Erythroblast (primary cell): Measurements from ENCODE around the gene ETV7.
"Not testable (repeated sequence)": the region's sequence is repeated elsewhere in the genome, so short reads cannot be mapped to it uniquely, and the experiment has no call there.

Source experiments
- DNase-seq, 2 experiments: peaks; one replicate each; lab custom pipeline; 2025; lab: John Stamatoyannopoulos, UW
- GATA1 ChIP-seq: IDR thresholded peaks from 2 replicates; pipeline ENCODE4 v1.6.1; 2011; ENCODE audit warnings: low read depth, mild to moderate bottlenecking, control low read depth, low read length, moderate library complexity
- POLR2A ChIP-seq: IDR thresholded peaks from 2 replicates; pipeline ENCODE4 v1.6.1; 2011; ENCODE audit warnings: mild to moderate bottlenecking, low read length

The ETV7 gene

GRCh38 chr6:36364669-36365479 lies 22.6 kb downstream of the ETV7 start:
- no peak for TF ChIP-seq GATA1
- TF ChIP-seq POLR2A: no peak
- no peak for DNase-seq

DNA sequence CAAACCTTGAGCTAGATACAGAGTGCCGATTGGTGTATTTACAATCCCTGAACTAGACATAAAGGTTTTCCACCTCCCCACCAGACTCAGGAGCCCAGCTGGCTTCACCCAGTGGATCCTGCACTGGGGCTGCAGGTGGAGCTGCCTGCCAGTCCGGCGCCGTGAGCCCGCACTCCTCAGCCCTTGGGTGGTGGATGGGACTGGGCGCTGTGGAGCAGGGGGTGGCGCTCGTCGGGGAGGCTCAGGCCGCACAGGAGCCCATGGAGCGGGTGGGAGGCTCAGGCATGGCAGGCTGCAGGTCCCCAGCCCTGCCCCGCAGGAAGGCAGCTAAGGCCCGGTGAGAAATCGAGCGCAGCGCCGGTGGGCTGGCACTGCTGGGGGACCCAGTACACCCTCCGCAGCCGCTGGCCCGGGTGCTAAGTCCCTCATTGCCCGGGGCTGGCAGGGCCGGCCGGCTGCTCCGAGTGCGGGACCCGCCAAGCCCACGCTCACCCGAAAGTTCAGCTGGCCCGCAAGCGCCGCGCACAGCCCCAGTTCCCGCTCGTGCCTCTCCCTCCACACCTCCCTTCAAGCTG lies 23.3 kb downstream of the ETV7 start:
- DNase-seq: not testable (repeated sequence)

GRCh38 chr6:36363371-36363752 lies 24.1 kb downstream of the ETV7 start:
- not testable (repeated sequence) for DNase-seq

DNA sequence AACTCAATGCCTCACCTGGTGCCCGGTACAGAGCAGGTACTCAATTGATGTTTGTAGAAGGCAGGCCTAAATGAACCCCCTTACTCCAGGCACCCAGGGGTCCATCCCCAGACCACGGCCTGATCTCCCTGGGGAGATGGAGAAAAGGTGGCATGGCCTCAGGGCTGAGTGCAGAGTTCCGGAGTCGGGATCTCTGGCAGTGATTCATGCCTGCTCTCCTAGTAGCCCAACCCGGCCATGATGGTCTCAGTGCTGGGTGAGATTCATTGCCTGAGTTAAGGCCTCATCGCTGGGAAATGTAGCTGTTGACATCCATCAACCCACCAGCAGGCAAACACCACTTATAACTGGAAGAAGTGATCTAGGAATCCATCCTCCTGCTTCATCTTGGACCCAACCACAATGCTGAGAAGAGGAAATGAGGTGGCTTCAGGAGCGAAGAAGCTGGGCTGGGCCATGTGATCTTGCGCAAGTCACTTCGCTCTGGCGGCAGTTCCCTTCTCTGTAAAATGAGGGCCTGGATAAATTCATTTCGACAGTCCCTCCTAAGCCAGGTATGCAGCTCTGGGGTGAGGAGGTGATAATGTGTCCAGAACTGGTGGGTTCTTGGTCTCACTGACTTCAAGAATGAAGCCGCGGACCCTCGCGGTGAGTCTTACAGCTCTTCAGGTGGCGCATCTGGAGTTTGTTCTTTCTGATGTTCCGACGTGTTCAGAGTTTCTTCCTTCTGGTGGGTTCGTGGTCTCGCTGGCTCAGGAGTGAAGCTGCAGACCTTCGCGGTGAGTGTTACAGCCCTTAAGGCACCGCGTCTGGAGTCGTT lies 24.7 kb downstream of the ETV7 start:
- TF ChIP-seq GATA1 (no peak), POLR2A (no peak)
- no peak for DNase-seq

DNA sequence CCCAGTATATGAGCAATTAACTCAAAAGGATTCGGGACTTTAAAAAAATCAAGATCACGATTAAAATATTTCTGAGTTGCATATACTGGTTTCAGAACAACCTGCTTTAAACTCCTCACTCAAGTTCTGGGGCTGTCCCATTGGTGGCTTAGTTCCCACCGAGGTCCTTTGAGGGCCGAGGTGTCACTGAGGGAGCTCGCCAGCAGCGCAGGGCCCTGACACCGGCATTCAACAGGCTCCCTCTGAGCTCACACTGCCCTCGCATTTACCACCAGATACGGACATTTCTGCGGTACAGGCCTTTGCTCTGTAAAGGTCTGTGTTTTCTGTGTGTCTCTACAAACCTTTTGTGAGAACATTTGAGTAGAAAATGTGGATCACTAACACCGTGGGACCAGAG lies 26.4 kb downstream of the ETV7 start:
- no peak for TF ChIP-seq GATA1
- no peak for TF ChIP-seq POLR2A
- DNase-seq: no peak

DNA sequence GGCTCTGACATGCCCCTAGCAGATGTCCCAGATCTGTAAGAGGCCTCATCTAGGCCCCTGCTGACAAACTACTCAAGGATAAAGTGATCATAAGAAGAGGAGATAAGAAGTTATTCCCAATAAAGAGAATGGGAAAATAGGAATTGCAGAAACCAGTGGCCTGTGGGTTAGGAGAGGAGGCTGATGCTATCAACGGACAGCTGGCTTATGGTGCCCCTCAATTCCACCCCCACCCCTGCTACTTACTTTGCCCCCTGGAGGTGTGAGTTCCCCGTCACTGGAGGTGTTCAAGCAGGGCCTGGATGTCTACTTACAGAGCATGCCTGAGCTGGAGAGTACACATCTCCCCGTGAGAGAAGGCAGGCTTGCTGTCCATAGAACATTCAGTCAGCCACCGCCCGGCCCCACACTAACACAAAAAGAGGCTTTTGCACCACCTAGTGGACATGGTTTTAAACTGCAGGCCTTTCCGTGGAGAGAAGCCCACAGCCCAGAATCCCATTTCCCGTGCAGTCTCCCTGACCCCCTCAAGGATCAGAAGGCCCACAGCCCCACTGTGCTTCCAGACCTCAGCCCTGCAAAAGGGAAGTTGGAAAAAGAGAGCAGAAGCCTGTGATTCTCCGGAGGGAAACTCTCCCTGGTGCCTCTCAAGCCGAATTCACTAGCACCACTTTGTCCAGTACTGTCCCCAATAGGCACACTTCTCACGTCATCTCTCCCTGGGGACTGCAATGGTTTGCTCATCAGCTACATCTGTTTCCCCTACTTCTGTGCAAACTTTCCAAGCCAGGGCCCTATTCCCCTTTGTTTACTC lies 27.0 kb downstream of the ETV7 start:
- TF ChIP-seq POLR2A (no peak), GATA1 (no peak)
- DNase-seq: peak; percentile 81 to 89

DNA sequence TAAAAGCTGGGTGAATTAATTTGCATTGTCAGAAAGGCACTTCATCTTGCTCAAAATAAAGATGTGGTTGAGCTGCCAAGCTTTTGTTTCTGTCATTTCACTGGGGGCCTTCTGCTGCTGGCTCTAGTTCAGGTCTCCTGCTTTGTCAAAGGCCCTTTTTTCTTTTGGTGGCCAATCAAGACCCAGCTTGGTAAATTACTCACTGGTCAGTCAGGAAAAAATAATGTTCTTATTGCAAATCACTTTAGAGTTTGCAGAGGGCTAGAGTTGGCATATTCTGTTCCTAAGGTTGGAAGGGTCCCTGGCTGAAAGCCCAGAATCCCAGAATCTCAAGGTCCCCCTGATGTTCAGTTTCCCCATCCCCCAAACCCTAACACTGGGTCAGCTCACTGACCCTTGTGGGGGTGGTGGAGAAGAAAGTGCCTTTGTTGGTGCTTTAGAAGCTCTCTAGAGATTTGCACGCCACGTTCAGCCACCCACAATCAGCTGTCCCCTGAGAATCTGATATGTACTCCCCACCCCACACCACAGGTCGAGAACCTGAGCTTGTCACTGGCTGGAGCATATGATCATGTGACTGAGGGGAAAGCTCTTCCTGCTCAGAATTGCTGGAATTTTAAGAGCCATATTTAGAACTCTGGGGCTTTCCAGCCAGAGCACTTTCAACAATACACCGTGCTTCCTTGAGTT lies 29.1 kb downstream of the ETV7 start:
- TF ChIP-seq GATA1 (no peak), POLR2A (no peak)
- peak; percentile 21 to 26 for DNase-seq

DNA sequence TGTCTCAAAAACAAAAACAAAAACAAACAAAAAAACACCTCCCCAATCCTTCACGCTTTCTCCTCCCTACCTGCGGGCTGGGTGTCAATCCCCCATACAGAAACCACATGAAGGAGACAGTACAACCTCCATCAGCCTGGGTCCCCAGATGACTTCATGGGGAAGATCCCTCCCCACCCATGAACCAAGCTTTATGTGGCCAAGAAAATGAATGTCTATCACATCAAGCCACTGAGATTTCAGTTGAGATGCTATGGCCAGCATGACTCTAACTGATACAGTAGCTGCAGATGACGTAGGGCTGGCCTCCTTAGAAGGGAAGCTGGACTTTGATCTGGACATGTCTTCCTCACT lies 29.6 kb downstream of the ETV7 start:
- peak; percentile 54 to 63 for DNase-seq
- TF ChIP-seq GATA1 (no peak), POLR2A (no peak)

DNA sequence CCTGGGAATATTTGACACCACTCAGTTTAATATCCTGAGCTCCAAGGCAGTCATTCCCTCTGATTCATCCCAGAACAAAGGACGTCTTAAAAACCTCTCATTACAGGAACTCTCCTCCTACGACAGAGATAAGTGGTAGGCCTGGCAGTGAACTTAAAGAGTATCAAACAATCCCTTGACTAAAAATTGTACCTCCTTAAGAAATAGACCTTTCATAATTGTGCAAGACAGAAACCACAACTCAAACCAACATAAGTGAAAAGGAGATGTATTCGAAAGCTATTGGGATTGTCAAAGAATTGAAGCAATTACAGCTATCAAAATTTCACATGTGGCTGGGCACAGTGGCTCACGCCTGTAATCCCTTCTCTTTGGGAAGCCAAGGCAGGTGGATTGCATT lies 31.6 kb downstream of the ETV7 start:
- no peak for DNase-seq

DNA sequence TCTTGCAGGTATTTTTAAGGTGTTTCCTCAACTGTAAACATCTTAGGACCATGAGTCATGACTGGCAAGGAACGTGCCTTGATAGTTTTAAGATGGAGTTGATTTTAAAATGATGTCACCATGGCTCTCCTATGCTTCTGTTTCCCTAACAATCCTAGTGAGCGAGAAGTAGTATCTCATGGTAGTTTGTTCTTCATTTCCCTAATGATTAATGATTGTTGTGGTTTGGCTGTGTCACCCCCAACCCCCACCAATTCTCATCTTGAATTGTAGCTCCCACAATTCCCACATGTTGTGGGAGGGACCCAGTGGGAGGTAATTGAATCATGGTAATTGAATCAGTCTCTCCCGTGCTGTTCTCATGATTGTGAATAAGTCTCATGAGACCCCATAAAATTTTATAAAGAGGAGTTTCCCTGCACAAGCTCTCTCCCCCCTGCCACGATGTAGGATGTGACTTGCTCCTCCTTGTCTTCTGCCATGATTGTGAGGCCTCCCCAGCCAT lies 34.0 kb downstream of the ETV7 start:
- DNase-seq: peak in 1 of 2 experiments; percentile 25
- TF ChIP-seq POLR2A (no peak), GATA1 (no peak)

More for the DNA sequence above, 31.6 kb downstream of the ETV7 start:
- no peak for TF ChIP-seq POLR2A
- no peak for TF ChIP-seq GATA1

- DNase-seq: no peak
These were observed 34.9 kb downstream of the ETV7 start for GRCh38 chr6:36352477-36353157.

GRCh38 chr6:36350681-36351571 lies 36.5 kb downstream of the ETV7 start:
- peak; percentile 39 for TF ChIP-seq POLR2A
- peak; percentile 25 for TF ChIP-seq GATA1
- DNase-seq: peak; percentile 75 to 90

More at GRCh38 chr6:36352477-36353157, 34.9 kb downstream of the ETV7 start:
- TF ChIP-seq GATA1 (no peak), POLR2A (no peak)
